Measurements from ENCODE around the gene GSC2.

GRCh38 chr22:19105456-19105855 is 44.6 kb downstream of the GSC2 start:
- TF ChIP-seq YY1 (IDR thresholded peaks at IDR 0.05; ENCODE audit: insufficient read depth, insufficient read length) (no peak), ZNF274 (IDR thresholded peaks at IDR 0.05; ENCODE audit: low read depth, low read length) (no peak)

Data from NT2/D1 (cell line).